H1 (cell line): ENCODE data around the gene GPN2. TPM values are rescaled to one million over a fixed set of nuclear protein-coding genes. Genes with fewer than 3 reads are reported as not detected.

Source experiments
- ASH2L ChIP-seq: fragments of 200-600, 300-600 bp; sonication (generic); IDR thresholded peaks from one replicate; pipeline ENCODE4 v1.7.1; 2017; ENCODE audit warnings: low read length
- ATF3 ChIP-seq: IDR thresholded peaks from 2 replicates; pipeline ENCODE4 v1.6.1; 2011; ENCODE audit warnings: low read depth, mild to moderate bottlenecking, low read length; ENCODE audit not compliant: insufficient read depth
- CHD1 ChIP-seq: IDR thresholded peaks from 2 replicates; pipeline ENCODE4 v1.6.1; 2012; ENCODE audit warnings: low read depth, low read length, improper control_type of control experiment
- CTBP2 ChIP-seq: IDR thresholded peaks from 2 replicates; pipeline ENCODE4 v1.7.0; 2011; ENCODE audit warnings: borderline replicate concordance, mild to moderate bottlenecking, moderate library complexity, mixed read lengths, low read length; ENCODE audit not compliant: insufficient read depth, insufficient read length
- EZH2 ChIP-seq: fragments of 200-600 bp; sonication (generic); IDR thresholded peaks from 2 replicates; pipeline ENCODE4 v1.7.1; 2012; ENCODE audit warnings: low read depth, mild to moderate bottlenecking, moderate library complexity, low read length, inconsistent platforms; ENCODE audit not compliant: severe bottlenecking
- GTF2F1 ChIP-seq: IDR thresholded peaks from 2 replicates; pipeline ENCODE4 v1.6.1; 2012; ENCODE audit warnings: low read depth, low read length, improper control_type of control experiment, borderline replicate concordance
- HDAC2 ChIP-seq, 2 experiments: fragments of 300-600 bp in 1 of 2; sonication (generic) in 1 of 2; IDR thresholded peaks; 2 replicates each; pipeline ENCODE4 v1.6.1; 2011 to 2012; ENCODE audit warnings: low read depth in 2 of 2, low read length in 2 of 2, mild to moderate bottlenecking in 2 of 2, moderate library complexity in 2 of 2, borderline replicate concordance in 1 of 2, inconsistent platforms in 1 of 2
- HDAC6 ChIP-seq: IDR thresholded peaks from one replicate; pipeline ENCODE4 v1.7.1; 2012; ENCODE audit warnings: low read depth, mild to moderate bottlenecking, inconsistent platforms, low read length, moderate library complexity
- PHF8 ChIP-seq: fragments of 200-600 bp; sonication (generic); conservative IDR thresholded peaks from 2 replicates; pipeline ENCODE4 v1.7.1; 2012; ENCODE audit warnings: low read depth, mild to moderate bottlenecking, inconsistent platforms, low read length, moderate library complexity
- POU5F1 ChIP-seq: IDR thresholded peaks from 2 replicates; pipeline ENCODE4 v1.6.1; 2011; ENCODE audit warnings: low read depth, mild to moderate bottlenecking, low read length, moderate library complexity
- RFX5 ChIP-seq: IDR thresholded peaks from 2 replicates; pipeline ENCODE4 v1.6.1; 2011; ENCODE audit warnings: low read depth, low read length, improper control_type of control experiment, borderline replicate concordance
- SP2 ChIP-seq: IDR thresholded peaks from 2 replicates; pipeline ENCODE4 v1.6.1; 2012; ENCODE audit warnings: mild to moderate bottlenecking, low read length, inconsistent platforms
- TAF7 ChIP-seq: optimal IDR thresholded peaks from 2 replicates; pipeline ENCODE3; 2011; ENCODE audit warnings: low read depth, mild to moderate bottlenecking, inconsistent platforms, low read length, moderate library complexity, borderline replicate concordance
- TEAD4 ChIP-seq: IDR thresholded peaks from 2 replicates; pipeline ENCODE4 v1.6.1; 2012; ENCODE audit warnings: low read depth, low read length, inconsistent platforms, mixed read lengths
- polyA plus RNA-seq, 7 experiments: library from polyadenylated mRNA; depleted of rRNA in 3 of 7; stranded (reverse) in 5 of 7; unstranded in 2 of 7; fragments of >200 nt in 5 of 7; fragments of 200-250 nt in 2 of 7; gene quantifications; 1 replicate in 5 of 7; 2 replicates in 1 of 7; 4 replicates in 1 of 7; pipeline versions ENCODE4 v1.2.1 to v1.2.3, GENCODE V29; 2011 to 2013; ENCODE audit warnings: missing spikeins in 2 of 7, mixed read lengths in 2 of 7
- total RNA-seq: library from RNA; stranded (reverse); fragmentation: NEBNext Ultra II Directional; extraction: Animal tissue kit (Norgen Biotek cat#: 25700); gene quantifications from 2 replicates; pipeline ENCODE4 v1.2.1, GENCODE V29; 2021

The GPN2 gene
- total and polyA plus RNA-seq, 2 of the 8 experiments (the other 6 are each of a cell fraction or from before 2014, with no cell fraction given), result 27.3 to 36.8 TPM

GRCh38 chr1:26864610-26865480 lies 25.2 kb downstream of the GPN2 start (continued):
- no peak for TF ChIP-seq ATF3
- TF ChIP-seq CHD1, result no peak
- no peak for TF ChIP-seq POU5F1
- TF ChIP-seq TEAD4, result no peak
- peak; percentile 54 for TF ChIP-seq ASH2L
- TF ChIP-seq PHF8, result peak; percentile 62
- TF ChIP-seq CTBP2, result no peak
- no peak for TF ChIP-seq TAF7
- no peak for TF ChIP-seq EZH2
- no peak for TF ChIP-seq HDAC2 (IDR thresholded peaks at IDR 0.05; ENCODE audit: borderline replicate concordance in 1 of 2, low read depth in 2 of 2, low read length in 2 of 2)
- no peak for TF ChIP-seq RFX5
- TF ChIP-seq HDAC6, result no peak
- TF ChIP-seq SP2, result peak; percentile 51
- no peak for TF ChIP-seq GTF2F1
